ENCODE results near the gene MAGI1.

Gene MAGI1

DNA sequence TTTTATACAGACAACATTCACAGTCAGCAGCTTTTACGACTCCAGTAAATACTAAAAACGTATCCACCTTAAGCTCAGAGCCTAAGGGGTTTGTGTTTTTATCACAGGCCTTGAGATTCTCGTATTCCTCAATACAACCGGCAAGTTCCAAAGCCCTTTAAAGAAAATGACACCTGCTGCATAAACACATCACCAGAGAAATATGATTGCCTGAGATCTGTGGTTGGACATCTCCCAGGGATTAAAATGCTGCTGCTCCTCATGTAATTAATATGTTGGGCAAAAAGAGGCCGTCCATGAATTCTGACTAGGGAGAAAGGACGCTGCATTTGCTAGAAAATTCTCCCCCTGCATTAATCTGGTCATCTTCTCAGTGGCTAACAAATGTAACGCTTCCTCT, 544.8 kb downstream of the MAGI1 start:
- intact Hi-C loops (cut with DNase I) = no loop called here

DNA sequence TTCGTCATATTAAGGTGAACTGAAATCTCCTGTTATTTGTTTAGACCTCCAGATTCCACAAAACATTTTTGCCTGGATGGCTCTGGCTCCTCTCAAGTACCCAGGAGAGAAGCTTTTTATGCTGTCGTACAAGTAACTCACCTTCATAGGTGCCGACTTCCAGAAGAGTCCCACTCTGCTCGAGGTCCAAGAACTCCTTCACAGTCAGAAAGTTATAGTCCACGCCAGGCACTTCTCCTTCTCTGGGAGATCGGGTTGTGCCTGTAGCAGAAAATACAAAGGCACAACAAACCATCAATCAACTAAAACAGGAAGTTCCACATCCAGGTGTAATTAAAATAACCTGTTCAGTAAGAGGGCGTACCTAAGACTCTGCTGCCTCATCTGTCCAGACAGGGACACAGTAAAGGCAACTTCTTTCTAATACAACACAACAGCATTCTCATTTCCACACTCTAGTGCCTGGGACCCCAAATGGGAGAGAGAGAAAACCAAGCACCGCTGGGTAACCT, 545.3 kb downstream of the MAGI1 start:
- DNase-seq = no peak
- intact Hi-C loops (cut with DNase I) = no loop called here

More for the DNA sequence above, 544.8 kb downstream of the MAGI1 start:
- no peak for DNase-seq

- no peak for DNase-seq
- intact Hi-C loops (cut with DNase I) = no loop called here
Observed at GRCh38 chr3:65492249-65492648, 546.5 kb downstream of the MAGI1 start.

DNA sequence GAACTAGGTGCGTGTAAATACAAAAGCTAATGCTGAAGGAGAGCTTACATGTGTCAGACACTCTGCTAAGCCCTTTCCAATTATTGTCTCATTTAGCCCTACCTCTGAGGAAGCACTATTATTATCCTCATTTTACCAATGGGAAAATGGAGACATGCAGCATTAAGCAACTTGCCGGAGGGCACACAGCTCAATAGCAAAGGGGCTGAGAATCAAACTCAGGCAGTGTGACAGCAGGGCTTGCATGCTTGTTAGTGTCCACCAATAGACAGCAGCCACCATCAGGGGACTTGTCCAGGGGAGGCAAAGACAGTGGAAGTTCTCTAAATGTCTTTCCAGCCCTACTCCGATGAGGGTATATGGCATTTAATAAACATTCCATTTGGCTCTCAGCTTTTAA, 548.6 kb downstream of the MAGI1 start:
- DNase-seq = no peak
- intact Hi-C loops (cut with DNase I) = no loop called here

GRCh38 chr3:65489253-65489652, 549.5 kb downstream of the MAGI1 start:
- intact Hi-C loops (cut with DNase I) = loop anchor here (10.0 kb wide), 1 partner anchor 106 kb away; no protein-coding TSS in a partner anchor
- DNase-seq = no peak

DNA sequence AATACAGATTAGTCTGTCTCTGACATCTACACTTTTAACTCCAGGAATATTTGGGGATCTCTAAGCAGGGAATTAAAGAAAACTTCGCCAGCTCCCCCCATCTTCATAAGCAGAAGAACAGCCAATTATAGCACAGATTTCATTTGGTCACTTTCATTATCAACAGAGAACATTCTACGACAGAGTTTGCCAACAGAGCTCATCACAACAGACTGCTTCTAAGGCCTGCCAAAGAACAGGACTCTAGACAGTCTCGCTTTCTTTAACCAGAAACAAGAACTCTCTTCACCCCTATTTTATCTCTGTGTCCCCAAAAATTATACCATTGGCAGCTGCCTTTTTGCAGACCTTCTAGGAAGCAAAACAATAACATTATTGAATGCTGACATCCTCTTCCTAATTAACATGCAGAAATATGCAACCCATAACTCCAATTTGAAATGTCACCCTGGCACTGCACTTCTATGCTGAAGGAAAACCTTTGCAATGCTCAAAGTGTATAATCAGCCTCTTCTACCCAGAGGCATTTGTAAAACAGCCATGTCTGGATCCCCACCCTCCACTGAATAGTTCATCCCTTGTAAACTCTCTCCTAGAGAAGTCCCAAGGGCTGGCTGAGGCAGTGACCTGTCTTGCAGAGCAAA, 552.8 kb downstream of the MAGI1 start:
- intact Hi-C loops (cut with DNase I) = loop anchor here (10.0 kb wide), 1 partner anchor 109 kb away; no protein-coding TSS in a partner anchor
- DNase-seq = peak in 11 of 42 donors; percentile 2 to 51 (median 18)

DNA sequence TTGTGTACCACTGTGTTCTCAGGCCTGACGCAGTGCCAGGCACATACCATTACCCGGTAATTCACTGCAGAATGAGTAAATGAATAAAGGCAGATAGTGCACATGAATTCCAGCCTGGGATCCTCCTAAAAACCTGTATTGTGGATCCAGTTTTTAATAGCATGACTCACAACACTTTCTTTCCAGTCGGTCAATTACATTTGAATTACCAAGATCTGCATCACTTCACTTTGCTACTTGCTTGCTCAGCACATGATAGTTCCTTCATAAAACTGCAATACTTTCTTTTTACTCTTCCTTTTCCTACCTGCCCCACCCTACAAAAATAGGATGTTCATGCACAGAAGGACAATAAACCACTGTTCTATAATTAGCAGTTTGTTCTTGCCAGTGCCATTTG, 553.8 kb downstream of the MAGI1 start:
- intact Hi-C loops (cut with DNase I) = loop anchor here (10.0 kb wide), 1 partner anchor 110 kb away; no protein-coding TSS in a partner anchor
- DNase-seq = no peak

DNA sequence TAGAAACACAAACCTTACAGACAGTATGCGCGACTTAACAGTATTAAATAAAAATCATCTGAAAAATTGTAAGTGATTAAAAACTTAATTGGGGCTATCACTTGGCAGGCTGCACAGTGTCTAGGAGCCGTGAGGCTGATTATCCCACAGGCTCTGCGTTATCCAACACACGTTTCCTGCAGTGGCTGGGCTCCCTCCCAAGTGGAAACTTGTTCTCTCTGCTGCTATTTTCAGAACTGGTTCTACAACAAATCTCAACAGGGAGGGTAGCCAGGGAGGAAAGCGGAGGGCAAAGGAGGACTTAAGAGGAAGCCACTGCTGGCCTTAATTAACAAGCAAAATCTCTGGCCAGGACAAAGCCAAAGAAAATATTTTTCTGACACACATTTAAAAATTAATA, 555.2 kb downstream of the MAGI1 start:
- intact Hi-C loops (cut with DNase I) = loop anchor here (10.0 kb wide), 1 partner anchor 111 kb away; no protein-coding TSS in a partner anchor
- DNase-seq = peak in 39 of 42 donors; percentile 8 to 75 (median 47)

DNA sequence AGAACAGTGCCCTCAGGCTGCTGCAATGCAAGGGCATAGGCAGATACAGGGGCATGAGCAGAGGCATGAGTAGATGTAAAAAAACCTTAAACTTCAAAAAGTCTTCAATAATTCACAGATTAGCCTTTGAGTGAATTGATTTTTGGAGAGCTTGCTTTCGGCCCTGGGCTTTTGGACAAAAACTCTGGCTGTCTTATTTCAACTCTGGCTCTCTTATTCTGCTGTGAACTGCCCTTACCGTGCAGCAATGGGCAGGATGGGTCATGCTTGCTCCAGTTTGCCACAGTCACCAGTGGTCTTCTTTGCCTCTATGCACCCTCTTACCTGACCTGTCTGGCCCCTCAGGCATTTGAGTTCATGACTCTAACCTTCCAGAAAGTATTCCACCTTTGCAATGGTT, 555.7 kb downstream of the MAGI1 start:
- DNase-seq = no peak
- intact Hi-C loops (cut with DNase I) = loop anchor here (10.0 kb wide), 1 partner anchor 112 kb away; no protein-coding TSS in a partner anchor

DNA sequence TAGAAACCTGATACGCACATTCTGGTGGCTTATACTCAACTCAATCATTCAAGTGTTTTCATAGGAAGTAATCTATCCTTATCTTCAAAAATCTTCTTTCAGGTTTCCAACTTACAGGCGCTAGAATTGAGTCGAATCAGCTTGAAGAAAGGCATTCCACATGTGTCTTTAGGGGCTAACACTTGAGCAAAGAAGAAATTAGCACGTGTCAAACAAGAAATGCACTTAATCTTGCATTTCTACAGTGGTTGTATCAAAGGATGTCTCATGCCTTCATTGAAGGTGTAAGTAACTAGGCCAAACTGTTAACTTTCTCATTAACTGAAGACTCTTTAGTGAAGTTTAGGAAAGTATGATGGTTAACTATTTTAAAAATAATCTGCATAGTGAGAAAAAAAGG, 557.6 kb downstream of the MAGI1 start:
- intact Hi-C loops (cut with DNase I) = loop anchor here (10.0 kb wide), 1 partner anchor 114 kb away; no protein-coding TSS in a partner anchor
- DNase-seq = no peak

GRCh38 chr3:65479990-65480389, 558.7 kb downstream of the MAGI1 start:
- intact Hi-C loops (cut with DNase I) = loop anchor here (10.0 kb wide), 1 partner anchor 115 kb away; no protein-coding TSS in a partner anchor
- no peak for DNase-seq

DNA sequence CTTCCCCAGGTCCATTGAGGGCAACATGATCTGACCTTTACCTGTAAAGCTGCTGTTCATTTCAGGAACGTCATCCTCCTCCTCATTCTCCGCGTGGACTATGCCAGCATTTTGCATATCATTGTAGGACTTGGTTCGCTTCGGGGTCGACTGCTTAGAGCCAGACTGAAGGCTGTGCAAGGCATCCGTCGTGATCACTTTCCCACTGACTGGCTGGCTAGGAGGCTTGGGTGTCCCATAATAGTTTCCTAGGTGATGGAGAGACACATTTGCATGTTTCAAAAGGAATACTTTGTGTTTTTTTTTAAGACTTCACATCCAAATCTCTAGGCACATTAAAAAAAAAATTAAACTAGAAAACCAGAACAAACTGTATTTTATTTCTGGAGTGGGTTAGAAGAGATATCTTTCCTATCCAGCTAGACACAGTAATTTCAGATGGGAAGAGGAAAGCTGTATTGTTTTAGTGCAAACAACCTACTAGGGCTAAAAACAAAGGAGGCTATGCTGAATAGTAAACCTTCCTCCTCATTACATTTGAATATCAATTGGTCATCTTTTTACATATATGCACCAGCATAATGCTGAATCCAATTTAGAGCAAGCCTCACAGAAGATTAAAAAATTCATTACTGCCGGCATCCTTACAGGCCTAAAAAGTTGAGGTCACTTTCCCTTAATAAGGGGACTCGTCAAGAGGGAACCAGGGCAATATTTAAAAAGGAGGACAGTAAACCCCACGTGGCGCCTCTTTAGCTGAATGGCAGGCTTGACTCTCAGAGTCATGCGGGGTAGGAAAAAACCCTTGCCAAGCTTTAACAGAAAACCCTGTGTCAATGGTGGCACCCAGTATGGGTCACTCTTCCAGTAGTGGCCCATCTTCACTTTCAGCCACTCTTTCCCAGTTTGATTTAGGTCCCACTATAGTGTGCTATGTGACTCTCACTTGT, 559.9 kb downstream of the MAGI1 start:
- peak in 12 of 42 donors; percentile 4 to 57 (median 21) for DNase-seq
- intact Hi-C loops (cut with DNase I) = no loop called here

DNA sequence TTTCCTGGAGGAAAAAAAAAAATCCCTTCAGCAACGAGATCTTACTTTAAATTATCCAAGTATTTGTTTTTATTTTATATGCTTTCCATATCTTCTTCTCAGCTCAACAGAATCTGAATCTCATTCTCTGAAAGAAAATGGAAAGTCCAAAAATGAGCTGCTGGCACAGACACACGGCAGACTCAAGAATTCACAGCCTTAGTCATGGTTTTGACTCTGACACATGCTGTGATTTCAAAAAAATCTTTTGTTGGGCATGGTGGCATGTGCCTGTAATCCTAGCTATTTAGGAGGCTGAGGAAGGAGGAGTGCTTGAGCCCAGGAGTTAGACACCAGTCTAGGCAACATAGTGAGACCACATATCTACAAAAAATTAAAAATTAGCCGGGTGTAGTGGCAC, 565.0 kb downstream of the MAGI1 start:
- DNase-seq = no peak

GRCh38 chr3:65472501-65472900, 566.2 kb downstream of the MAGI1 start:
- intact Hi-C loops (cut with DNase I) = no loop called here
- DNase-seq = peak in 4 of 42 donors; percentile 15 to 39 (median 26)

More for the DNA sequence above, 565.0 kb downstream of the MAGI1 start:
- intact Hi-C loops (cut with DNase I) = no loop called here

DNA sequence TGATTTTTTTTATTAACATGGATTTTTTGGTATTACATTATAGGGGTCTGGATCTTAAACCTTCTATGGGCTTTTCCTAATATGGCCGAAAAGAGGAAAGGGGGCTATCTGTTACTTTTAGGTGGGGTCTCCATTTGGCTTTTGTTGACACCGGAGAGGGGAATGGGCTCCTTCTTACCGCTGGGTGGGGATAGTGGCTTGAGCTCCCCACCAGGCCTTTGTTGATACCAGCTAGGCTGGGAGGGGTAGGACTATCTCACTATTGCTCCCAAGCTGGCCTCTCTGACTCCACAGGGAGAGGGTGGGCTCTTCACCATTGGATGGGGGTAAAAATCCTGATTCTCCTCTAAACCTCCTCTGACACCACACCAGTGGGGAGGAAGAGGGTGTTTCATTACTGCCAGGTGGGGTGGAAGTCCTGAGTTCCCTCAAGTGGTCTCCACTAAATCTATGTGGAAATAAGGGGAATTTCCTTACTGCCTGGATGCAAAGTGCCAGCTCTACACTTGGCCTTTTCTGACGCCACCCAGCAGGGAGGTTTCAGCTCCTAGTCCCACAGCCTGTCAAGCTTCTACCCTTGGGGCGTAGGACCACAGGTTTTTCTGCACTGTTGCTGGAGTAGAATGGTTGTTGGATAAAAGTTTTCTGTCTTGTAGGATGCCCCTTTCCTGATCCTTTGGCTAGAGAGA, 572.3 kb downstream of the MAGI1 start:
- DNase-seq = no peak
- intact Hi-C loops (cut with DNase I) = no loop called here

- intact Hi-C loops (cut with DNase I) = loop anchor here (10.0 kb wide), 2 partner anchors 225 to 285 kb away; no protein-coding TSS in a partner anchor
Observed at GRCh38 chr3:65449841-65450428, 588.8 kb downstream of the MAGI1 start.

DNA sequence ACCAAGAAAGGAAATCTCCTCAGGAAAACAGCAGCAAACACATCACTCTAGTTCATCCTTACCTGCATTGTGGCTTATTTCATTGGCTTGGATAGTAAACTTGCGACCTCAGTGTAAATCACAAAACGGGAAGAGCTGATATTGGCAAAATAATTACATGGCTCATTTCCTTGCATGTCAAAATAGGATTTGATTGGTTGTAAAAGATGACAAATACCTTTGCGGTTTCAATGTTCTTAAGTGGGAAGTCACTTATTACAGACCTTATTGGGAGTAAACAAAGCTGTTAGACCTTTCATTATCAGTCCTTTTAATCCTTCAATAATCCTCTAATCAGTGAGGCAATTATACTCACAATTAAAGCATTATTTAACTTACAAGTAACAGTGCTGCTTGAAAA, 590.6 kb downstream of the MAGI1 start:
- intact Hi-C loops (cut with DNase I) = loop anchor here (10.0 kb wide), 2 partner anchors 227 to 287 kb away; no protein-coding TSS in a partner anchor
- no peak for DNase-seq

More at GRCh38 chr3:65449841-65450428, 588.8 kb downstream of the MAGI1 start:
- no peak for DNase-seq

GRCh38 chr3:65445573-65446169, 593.0 kb downstream of the MAGI1 start:
- intact Hi-C loops (cut with DNase I) = loop anchor here (10.0 kb wide), 2 partner anchors 229 to 289 kb away; no protein-coding TSS in a partner anchor
- DNase-seq = no peak

Measured in head of caudate nucleus (tissue), 42 donors.